GM23338 (cell line): ENCODE results near the gene ASXL2.

ENCODE experiments used
- CREB1 ChIP-seq: fragments of 250-450 bp; sonication (Bioruptor Pico); IDR thresholded peaks from 2 replicates; pipeline ENCODE4 v1.5.0; 2020; ENCODE audit warnings: low read depth, mild to moderate bottlenecking, moderate library complexity
- EZH2 ChIP-seq: fragments of 200-600 bp; sonication (generic); IDR thresholded peaks from one replicate; pipeline ENCODE4 v1.8.0; 2017; ENCODE audit warnings: antibody characterized with exemption, mild to moderate bottlenecking, low read depth; ENCODE audit not compliant: unreplicated experiment
- EZH2phosphoT487 ChIP-seq: fragments of 200-600 bp; sonication (generic); IDR thresholded peaks from one replicate; pipeline ENCODE4 v1.8.1; 2018; ENCODE audit warnings: antibody characterized with exemption; ENCODE audit not compliant: unreplicated experiment
- JUNB ChIP-seq: IDR thresholded peaks from one replicate; pipeline ENCODE4 v1.6.1; 2016; ENCODE audit warnings: antibody characterized with exemption; ENCODE audit not compliant: unreplicated experiment
- NANOG ChIP-seq: IDR thresholded peaks from 2 replicates; pipeline ENCODE4 v1.6.1; 2016; ENCODE audit warnings: antibody characterized with exemption, borderline replicate concordance
- POLR2AphosphoS5 ChIP-seq: IDR thresholded peaks from 2 replicates; pipeline ENCODE4 v1.6.1; 2016; ENCODE audit warnings: antibody characterized with exemption, low read depth
- STAT1 ChIP-seq: IDR thresholded peaks from one replicate; pipeline ENCODE4 v1.6.1; 2016; ENCODE audit warnings: antibody characterized with exemption; ENCODE audit not compliant: unreplicated experiment
- ZNF114 ChIP-seq: fragments of 250-450 bp; sonication (Bioruptor Pico); IDR thresholded peaks from 2 replicates; pipeline ENCODE4 v1.5.0; 2020; ENCODE audit warnings: mild to moderate bottlenecking, moderate library complexity
- ZNF331 ChIP-seq: fragments of 250-450 bp; sonication (Bioruptor Pico); IDR thresholded peaks from 2 replicates; pipeline ENCODE4 v1.5.0; 2020; ENCODE audit warnings: low read depth, mild to moderate bottlenecking, moderate library complexity
- TF ChIP-seq, protein P1 (sequence below), 2 experiments: fragments of 200-600 bp in 1 of 2; sonication (generic) in 1 of 2; conservative IDR thresholded peaks; 2 replicates each; pipeline versions ENCODE4 v1.5.1 to v1.6.1; 2016 to 2017; ENCODE audit warnings: antibody characterized with exemption in 2 of 2, low read depth in 2 of 2, mild to moderate bottlenecking in 2 of 2, moderate library complexity in 1 of 2
- TF ChIP-seq, protein P2 (sequence below): IDR thresholded peaks from one replicate; pipeline ENCODE4 v1.6.1; 2018; ENCODE audit warnings: antibody characterized with exemption; ENCODE audit not compliant: unreplicated experiment
- TF ChIP-seq, protein P3 (sequence below): IDR thresholded peaks from 2 replicates; pipeline ENCODE4 v1.6.1; 2016; ENCODE audit warnings: antibody characterized with exemption
- TF ChIP-seq, protein P4 (sequence below): fragments of 250-450 bp; sonication (Bioruptor Pico); IDR thresholded peaks from 2 replicates; pipeline ENCODE4 v1.5.0; 2020; ENCODE audit warnings: mild to moderate bottlenecking, moderate library complexity

DNA sequence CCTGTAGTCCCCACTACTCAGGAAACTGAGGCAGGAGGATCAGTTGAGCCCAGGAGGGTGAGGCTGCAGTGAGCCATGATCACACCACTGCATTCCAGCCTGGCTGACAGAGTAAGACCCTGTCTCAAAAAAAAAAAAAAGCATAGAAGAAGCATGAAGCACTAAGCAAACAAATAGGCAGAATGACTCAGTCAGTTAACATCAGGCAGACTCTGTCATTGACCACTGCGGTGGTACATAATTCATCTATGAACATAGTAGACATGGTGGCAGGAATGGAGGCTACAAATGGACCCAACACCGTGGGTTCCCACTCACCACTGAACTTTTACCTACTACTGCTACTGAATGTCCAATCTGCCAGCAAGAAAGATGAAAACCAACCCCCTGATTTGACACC is 7.6 kb upstream of the ASXL2 start:
- TF ChIP-seq, protein P1, sequence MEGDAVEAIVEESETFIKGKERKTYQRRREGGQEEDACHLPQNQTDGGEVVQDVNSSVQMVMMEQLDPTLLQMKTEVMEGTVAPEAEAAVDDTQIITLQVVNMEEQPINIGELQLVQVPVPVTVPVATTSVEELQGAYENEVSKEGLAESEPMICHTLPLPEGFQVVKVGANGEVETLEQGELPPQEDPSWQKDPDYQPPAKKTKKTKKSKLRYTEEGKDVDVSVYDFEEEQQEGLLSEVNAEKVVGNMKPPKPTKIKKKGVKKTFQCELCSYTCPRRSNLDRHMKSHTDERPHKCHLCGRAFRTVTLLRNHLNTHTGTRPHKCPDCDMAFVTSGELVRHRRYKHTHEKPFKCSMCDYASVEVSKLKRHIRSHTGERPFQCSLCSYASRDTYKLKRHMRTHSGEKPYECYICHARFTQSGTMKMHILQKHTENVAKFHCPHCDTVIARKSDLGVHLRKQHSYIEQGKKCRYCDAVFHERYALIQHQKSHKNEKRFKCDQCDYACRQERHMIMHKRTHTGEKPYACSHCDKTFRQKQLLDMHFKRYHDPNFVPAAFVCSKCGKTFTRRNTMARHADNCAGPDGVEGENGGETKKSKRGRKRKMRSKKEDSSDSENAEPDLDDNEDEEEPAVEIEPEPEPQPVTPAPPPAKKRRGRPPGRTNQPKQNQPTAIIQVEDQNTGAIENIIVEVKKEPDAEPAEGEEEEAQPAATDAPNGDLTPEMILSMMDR (conservative IDR thresholded peaks at IDR 0.05; ENCODE audit: low read depth in 2 of 2) = no peak
- TF ChIP-seq EZH2phosphoT487 (no peak), POLR2AphosphoS5 (no peak), EZH2 (no peak), CREB1 (CRISPR knock-in tag) (no peak), NANOG (no peak), ZNF114 (CRISPR knock-in tag) (no peak), JUNB (no peak), ZNF331 (CRISPR knock-in tag) (no peak), STAT1 (no peak)
- TF ChIP-seq, protein P2, sequence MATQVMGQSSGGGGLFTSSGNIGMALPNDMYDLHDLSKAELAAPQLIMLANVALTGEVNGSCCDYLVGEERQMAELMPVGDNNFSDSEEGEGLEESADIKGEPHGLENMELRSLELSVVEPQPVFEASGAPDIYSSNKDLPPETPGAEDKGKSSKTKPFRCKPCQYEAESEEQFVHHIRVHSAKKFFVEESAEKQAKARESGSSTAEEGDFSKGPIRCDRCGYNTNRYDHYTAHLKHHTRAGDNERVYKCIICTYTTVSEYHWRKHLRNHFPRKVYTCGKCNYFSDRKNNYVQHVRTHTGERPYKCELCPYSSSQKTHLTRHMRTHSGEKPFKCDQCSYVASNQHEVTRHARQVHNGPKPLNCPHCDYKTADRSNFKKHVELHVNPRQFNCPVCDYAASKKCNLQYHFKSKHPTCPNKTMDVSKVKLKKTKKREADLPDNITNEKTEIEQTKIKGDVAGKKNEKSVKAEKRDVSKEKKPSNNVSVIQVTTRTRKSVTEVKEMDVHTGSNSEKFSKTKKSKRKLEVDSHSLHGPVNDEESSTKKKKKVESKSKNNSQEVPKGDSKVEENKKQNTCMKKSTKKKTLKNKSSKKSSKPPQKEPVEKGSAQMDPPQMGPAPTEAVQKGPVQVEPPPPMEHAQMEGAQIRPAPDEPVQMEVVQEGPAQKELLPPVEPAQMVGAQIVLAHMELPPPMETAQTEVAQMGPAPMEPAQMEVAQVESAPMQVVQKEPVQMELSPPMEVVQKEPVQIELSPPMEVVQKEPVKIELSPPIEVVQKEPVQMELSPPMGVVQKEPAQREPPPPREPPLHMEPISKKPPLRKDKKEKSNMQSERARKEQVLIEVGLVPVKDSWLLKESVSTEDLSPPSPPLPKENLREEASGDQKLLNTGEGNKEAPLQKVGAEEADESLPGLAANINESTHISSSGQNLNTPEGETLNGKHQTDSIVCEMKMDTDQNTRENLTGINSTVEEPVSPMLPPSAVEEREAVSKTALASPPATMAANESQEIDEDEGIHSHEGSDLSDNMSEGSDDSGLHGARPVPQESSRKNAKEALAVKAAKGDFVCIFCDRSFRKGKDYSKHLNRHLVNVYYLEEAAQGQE = no peak
- TF ChIP-seq, protein P3, sequence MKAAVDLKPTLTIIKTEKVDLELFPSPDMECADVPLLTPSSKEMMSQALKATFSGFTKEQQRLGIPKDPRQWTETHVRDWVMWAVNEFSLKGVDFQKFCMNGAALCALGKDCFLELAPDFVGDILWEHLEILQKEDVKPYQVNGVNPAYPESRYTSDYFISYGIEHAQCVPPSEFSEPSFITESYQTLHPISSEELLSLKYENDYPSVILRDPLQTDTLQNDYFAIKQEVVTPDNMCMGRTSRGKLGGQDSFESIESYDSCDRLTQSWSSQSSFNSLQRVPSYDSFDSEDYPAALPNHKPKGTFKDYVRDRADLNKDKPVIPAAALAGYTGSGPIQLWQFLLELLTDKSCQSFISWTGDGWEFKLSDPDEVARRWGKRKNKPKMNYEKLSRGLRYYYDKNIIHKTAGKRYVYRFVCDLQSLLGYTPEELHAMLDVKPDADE = no peak
- TF ChIP-seq, protein P4, sequence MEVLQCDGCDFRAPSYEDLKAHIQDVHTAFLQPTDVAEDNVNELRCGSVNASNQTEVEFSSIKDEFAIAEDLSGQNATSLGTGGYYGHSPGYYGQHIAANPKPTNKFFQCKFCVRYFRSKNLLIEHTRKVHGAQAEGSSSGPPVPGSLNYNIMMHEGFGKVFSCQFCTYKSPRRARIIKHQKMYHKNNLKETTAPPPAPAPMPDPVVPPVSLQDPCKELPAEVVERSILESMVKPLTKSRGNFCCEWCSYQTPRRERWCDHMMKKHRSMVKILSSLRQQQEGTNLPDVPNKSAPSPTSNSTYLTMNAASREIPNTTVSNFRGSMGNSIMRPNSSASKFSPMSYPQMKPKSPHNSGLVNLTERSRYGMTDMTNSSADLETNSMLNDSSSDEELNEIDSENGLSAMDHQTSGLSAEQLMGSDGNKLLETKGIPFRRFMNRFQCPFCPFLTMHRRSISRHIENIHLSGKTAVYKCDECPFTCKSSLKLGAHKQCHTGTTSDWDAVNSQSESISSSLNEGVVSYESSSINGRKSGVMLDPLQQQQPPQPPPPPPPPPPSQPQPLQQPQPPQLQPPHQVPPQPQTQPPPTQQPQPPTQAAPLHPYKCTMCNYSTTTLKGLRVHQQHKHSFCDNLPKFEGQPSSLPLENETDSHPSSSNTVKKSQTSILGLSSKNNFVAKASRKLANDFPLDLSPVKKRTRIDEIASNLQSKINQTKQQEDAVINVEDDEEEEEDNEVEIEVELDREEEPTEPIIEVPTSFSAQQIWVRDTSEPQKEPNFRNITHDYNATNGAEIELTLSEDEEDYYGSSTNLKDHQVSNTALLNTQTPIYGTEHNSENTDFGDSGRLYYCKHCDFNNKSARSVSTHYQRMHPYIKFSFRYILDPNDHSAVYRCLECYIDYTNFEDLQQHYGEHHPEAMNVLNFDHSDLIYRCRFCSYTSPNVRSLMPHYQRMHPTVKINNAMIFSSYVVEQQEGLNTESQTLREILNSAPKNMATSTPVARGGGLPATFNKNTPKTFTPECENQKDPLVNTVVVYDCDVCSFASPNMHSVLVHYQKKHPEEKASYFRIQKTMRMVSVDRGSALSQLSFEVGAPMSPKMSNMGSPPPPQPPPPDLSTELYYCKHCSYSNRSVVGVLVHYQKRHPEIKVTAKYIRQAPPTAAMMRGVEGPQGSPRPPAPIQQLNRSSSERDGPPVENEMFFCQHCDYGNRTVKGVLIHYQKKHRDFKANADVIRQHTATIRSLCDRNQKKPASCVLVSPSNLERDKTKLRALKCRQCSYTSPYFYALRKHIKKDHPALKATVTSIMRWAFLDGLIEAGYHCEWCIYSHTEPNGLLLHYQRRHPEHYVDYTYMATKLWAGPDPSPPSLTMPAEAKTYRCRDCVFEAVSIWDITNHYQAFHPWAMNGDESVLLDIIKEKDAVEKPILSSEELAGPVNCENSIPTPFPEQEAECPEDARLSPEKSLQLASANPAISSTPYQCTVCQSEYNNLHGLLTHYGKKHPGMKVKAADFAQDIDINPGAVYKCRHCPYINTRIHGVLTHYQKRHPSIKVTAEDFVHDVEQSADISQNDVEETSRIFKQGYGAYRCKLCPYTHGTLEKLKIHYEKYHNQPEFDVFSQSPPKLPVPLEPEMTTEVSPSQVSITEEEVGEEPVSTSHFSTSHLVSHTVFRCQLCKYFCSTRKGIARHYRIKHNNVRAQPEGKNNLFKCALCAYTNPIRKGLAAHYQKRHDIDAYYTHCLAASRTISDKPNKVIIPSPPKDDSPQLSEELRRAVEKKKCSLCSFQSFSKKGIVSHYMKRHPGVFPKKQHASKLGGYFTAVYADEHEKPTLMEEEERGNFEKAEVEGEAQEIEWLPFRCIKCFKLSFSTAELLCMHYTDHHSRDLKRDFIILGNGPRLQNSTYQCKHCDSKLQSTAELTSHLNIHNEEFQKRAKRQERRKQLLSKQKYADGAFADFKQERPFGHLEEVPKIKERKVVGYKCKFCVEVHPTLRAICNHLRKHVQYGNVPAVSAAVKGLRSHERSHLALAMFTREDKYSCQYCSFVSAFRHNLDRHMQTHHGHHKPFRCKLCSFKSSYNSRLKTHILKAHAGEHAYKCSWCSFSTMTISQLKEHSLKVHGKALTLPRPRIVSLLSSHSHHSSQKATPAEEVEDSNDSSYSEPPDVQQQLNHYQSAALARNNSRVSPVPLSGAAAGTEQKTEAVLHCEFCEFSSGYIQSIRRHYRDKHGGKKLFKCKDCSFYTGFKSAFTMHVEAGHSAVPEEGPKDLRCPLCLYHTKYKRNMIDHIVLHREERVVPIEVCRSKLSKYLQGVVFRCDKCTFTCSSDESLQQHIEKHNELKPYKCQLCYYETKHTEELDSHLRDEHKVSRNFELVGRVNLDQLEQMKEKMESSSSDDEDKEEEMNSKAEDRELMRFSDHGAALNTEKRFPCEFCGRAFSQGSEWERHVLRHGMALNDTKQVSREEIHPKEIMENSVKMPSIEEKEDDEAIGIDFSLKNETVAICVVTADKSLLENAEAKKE = no peak
